GM21367 (cell line): Measurements from ENCODE around the gene PHTF1.
"Not testable (repeated sequence)": the region's sequence is repeated elsewhere in the genome, so short reads cannot be mapped to it uniquely, and the experiment has no call there.

Experiments
- ATAC-seq: cut with Tn5 transposase; IDR thresholded peaks from one replicate; pipeline ENCODE4 v1.9.1; 2021; ENCODE audit not compliant: unreplicated experiment

Gene PHTF1

DNA sequence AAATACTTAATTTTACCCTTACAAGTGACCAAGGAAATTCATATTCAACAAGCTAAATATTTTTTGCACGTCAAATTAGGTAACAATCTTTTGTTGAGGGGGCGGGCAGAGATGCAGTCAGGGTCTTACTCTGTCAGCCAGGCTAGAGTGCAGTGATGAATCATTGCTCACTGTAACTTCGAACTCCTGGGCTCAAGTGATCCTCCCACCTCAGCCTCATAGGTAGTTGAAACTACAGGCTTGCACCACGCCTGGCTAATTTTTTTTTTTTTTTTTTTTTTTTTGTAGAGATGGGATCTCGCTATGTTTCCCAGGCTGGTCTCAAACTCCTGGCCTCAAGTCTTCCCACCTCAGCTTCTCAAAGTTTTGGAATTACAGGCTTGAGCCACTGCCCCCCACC lies 26.5 kb downstream of the PHTF1 start:
- no peak for ATAC-seq

DNA sequence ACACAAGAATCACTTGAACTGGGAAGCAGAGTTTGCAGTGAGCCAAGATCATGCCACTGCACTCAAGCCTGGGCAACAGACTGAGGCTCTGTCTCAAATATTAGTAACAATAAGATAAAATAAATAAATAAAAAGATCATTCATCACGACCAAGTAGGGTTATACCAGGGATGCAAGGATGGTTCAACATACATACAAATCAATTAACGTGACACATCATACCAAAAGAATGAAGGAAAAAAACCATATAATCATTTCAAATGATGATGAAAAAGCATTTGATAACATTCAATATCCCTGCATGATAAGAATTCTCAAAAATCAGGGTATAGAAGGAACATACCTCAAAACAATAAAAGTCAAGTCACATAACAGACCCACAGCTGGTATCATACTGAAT lies 38.3 kb downstream of the PHTF1 start:
- no peak for ATAC-seq

DNA sequence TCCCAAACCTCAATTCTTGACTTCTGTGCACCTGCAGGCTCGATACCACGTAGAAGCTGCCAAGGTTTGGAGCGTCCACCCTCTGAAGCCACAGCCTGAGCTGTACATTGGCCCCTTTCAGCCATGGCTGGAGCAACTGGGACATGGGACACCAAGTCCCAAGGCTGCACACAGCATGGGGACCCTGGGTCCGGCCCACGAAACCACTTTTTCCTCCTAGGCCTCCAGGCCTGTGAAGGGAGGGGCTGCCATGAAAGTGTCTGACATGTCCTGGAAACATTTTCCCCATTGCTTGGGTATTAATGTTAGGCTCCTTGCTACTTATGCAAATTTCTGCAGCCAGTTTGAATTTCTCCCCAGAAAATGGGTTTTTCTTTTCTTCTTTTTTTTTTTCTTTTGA lies 40.7 kb downstream of the PHTF1 start:
- not testable (repeated sequence) for ATAC-seq

DNA sequence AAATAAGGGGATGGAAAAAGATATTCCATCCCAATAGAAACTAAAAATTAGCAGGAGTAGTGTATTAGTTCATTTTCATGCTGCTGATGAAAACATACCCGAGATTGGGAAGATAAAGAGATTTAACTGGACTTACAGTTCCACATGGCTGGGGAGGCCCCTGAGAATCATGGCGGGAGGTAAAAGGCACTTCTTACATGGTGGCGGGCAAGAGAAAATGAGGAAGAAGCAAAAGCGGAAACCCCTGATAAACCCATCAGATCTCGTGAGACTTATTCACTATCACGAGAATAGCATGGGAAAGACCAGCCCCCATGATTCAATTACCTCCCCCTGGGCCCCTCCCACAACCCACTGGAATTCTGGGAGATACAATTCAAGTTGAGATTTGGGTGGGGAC lies 41.8 kb downstream of the PHTF1 start:
- not testable (repeated sequence) for ATAC-seq

DNA sequence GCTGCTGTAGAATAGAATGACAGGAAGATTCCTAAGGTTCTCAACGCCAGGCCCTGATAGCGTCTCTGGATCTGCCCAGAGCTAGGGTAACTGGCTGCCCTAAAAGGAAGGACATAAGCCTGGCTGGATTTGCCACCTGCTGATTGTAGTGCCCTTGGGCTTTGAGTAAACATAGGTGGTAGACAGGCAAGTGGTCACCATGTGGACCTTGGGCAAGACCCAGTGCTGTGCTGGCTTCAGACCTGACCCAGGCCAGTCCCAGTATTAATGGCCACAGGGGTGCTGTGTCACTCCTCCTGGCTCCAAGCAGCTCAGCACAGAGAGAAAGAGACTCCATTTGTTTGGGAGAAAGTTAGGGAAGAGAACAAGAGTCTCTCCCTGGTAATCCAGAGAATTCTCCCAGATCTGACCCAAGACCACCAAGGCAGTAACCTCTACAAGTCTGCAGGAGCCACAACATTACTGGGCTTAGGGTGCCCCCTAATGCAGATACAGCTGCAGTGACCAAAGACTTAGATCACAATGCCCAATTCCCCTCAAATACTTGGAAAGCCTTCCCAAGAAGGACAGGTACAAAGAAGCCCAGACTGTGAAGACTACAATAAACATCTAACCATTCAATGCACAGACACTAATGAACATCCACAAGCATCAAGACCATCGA lies 44.5 kb downstream of the PHTF1 start:
- no peak for ATAC-seq

DNA sequence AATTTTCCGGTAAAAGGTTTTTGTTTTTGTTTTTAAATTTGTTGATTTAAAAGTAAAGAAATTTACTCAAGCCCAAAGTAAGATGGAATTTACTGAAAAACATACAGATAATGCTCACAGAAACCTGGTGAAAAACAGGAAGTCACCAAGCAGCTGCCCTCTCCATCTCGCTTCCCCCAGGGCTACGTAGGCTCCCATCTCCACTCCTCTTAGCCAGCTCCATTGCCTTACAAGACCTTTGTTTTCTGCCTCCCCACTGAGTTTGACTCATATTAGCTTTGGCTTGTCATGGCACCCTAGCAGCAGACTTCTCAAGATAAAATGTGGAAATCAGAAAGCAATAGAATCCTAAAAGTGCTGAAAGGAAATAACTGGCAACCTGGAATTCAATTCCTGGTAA lies 57.9 kb downstream of the PHTF1 start:
- no peak for ATAC-seq

DNA sequence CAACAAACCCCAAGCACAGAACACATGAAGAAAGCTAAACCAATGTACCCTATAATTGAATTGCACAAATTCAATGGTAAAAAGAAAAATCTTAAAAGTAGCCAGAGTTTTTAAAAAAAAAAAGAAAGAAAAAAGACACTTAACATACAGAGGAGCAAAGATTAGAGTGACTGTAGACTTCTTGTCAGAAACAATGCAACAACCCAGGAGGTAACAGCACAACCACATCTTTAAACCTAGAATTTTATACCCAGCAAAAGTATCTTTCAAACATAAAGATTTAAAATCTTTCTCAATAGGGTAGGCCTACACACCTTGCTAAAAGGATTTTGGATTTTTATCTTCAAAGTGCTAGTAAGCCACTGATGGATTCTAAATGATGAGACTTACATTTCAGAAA lies 64.4 kb downstream of the PHTF1 start:
- no peak for ATAC-seq

DNA sequence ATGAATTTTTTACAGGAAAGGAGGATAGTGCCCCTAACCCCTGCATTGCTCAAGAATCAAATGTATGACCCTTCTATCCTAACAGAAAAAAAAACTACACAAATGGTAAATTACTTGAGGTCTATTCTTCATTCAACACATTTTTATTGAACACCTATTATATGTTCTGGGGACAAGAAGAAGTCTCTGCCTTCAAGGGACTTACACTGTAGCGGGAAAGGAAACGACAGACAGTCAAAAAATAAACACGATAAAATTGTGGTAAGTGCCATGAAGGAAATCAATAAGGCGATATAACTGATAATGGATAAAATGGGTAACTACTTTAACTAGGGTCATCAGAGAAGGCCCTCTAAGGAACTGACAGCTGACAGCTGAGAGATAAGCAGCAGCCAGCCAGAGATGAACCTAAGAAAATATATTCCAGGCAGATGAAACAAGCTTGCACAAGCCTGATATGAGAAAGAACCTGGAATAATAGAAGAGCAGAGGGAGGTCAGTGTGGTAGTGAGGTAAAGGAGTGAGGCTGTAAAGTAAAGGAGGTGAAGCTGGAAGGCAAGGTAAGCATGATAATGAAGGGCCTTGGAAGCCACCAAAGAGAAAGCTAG lies 66.4 kb downstream of the PHTF1 start:
- ATAC-seq, result no peak

DNA sequence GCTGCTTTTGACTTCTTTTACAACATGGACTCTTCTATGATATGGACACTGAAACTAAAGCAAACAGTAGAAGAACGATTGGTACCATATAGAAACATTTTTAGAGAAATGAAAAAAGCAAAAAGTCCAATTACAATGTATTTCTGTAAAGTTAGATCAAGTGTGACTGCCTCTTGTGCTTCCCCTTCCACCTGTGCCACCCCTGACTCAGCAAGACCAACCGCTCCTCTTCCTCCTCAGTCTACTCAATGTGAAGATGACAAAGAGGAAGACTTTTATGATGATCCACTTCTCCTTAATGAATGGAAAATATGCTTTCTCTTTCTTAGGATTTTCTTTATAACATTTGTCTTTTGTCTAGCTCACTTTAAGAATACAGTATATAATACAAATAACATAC lies 66.9 kb downstream of the PHTF1 start:
- ATAC-seq, result no peak

DNA sequence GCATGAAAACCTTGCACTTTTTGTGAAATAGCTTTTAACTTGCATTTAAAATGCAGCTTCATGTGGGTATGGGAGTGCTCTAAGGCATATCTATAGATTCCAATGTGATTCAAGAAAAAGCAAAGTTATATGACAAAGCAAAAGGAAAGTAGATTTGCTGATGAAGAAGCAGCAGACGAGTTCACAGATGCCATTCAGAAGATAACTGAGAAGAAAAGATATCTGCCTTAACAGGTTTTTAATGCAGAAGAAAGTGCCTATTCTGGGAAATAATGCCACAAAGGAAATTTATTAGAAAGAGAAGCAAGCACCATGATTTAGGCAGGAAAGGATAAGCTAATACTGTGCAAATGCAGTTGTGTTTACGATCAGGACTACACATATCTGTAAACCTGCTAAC lies 68.1 kb downstream of the PHTF1 start:
- ATAC-seq, result no peak

DNA sequence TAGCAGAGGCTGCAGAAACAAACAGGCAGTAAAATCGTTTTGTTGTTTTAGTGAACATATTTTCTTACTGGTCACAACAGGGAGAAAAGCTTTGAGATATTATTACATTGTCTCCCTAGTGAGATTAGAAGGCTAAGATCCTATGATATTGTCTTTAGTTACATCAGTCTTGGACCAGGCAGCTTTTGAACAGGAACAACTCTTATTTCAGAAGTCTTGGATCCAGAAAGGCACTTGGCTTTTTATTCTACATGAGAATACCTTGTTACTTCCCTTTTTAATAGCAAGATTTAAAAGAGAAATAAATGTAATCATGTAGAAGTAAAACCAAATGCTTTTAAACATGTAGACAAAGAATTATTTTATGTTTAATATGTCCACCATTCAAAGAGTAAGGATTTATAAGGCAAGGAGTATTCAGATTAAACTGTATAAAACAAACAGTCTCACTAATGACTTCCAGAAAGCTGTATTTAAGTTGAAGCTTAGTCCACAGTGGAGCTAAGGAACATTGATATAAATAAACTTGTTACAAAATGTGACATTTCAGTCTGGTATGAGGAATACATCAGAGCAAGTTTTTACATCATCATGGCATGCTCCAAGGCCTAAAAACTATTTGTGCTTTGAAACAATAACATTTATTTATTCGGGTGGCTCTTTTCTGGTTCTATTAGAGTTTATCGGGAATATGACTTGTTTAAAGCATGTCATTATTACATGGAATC lies 72.2 kb downstream of the PHTF1 start:
- ATAC-seq, result no peak

DNA sequence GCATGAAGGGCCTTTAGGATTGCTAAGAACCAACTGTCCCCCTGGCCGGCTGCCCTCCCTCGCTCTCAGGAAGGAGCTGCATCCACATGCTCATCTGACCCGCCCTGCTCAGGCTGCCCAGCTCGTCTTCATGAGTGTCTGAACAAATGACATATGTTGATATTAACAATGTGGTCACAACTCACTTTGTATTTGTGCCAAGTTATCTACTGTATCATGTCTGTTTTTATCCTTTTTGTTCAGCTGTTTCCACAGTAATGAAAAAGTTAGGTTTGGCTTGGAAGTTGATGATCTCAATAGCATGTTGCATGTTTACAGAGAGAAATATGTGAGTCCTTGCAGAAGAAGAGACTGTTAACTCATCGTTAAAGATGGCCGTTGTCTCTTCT lies 75.1 kb downstream of the PHTF1 start:
- no peak for ATAC-seq

DNA sequence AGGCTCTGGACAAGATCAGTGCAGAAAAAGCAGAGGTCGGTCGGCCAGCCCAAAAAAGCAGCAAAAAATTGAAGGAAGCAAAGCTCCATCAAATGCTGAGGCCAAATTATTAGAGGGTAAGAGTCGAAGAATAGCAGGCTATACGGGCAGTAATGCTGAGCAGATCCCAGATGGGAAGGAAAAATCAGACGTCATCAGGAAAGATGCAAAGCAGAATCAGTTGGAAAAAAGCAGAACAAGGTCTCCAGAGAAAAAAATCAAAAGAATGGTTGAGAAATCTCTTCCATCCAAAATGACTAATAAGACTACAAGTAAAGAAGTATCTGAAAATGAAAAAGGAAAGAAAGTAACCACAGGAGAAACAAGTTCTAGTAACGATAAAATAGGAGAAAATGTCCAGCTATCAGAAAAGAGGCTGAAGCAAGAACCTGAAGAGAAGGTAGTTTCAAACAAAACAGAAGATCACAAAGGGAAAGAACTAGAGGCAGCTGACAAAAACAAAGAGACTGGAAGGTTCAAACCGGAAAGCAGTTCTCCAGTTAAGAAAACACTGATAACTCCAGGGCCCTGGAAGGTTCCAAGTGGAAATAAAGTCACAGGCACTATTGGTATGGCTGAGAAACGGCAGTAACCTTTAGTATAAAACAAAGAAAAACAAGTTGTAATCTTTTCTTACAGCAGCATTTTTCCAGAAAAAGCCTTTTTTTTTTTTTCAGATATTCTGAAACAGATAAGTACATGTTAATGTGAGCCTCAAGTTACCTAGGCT lies 75.7 kb downstream of the PHTF1 start:
- no peak for ATAC-seq

DNA sequence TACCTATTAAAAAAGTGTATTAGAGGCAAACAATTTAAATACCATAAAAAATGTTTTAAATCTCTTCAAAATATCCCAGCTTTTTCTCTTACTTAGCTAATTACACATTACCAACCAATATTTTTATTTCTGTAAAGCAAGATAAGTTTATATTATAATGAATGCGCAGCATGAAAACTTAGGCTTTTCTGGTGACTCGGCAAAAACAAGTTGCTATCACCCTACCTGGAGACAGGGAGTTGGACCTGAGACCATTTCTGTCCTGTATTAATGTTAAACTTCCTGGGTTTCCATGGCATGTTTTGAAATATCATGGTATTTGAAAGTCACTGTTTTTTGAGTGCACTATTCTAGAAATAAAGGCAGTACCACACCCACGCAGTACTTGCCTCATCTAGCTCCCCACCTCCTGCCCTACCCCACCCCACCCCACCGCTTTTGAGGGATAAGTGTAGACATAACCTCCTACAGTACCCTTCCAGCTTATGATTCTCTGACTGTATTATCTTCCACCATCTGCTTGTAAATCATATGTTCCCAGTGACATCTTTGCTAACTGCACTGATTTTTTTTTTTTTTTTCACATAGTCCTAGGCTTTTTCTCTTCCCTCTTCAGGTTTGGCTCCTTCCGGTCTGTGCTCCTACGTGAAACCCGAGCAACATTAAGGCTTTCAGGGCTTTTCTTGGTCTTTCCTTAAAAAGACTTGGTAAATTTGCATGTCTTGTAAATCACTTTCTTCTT lies 77.5 kb downstream of the PHTF1 start:
- ATAC-seq, result no peak

DNA sequence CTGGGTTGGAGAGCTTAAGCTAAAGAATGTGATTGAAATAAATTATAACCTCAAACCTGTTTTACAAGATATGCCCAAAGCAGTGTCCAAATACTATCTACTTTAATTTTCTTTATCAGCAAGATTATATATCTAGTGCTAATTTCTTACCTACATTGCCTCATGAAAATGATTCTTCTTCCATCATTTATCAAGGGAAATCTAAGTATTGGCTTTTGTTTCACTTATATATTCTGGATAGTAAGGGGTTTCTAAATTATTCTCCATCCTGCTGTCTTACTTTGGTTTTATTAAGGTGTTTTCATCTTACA lies 81.2 kb downstream of the PHTF1 start:
- ATAC-seq, result no peak

DNA sequence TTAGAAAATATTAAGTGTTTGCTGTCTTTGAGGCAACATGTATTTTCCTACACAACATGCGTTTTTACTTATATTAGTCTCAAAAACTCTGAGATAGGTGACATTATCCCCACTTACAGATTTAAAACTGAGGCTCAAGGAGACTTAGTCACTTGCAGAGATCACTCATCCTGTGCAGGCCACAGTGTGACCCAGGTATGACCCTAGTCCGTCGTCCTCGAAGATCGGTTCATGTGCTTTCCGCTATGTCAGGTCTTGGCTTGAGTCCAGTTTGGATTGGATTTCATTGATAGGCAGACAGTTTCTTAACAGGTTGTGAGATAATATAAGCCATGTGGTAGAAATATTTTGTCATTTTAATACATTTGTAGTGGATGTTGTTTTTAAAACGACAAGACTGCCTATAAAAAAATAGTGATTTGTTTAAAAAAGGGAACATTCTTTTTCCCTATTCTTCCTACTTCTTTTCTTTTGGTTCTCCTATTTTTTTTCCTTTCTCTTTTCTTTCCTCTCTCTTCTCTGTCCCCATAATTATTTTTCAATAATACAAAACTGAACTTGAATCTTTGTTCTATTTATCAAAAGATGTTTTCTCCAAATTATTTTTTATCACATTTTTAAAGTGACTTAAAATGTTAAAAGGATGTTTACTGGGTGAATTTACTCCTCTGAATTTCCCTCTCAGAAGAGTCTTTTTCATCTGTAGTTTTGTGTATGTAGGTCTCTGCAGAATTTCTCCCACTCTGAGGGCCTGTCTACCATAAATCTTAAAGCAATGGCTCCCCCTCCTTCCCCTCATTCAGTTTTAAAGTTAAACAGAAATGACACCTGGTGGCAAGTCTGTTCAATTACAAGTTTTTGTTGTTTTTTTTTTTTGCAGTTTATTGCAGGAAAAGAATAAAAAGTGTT lies 81.8 kb downstream of the PHTF1 start:
- ATAC-seq, result no peak

DNA sequence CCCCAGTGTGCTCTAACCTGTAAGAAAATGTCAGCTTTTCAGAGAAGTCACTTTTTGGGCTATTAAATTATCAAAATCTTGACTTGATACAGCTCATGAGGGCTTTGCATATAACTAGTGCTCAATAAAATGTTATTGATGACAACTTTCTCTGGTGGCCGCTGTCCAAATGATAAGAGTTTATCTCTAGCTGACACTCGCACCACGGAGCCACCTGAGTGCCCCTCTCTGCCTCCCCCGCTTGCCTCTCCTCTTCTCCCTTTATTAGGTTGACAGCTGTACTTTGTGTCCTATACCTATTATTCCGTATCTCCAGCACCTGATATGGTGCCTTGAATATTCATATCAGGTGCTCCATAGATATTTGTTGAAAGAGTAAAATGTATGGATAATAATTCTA lies 82.8 kb downstream of the PHTF1 start:
- ATAC-seq, result no peak

DNA sequence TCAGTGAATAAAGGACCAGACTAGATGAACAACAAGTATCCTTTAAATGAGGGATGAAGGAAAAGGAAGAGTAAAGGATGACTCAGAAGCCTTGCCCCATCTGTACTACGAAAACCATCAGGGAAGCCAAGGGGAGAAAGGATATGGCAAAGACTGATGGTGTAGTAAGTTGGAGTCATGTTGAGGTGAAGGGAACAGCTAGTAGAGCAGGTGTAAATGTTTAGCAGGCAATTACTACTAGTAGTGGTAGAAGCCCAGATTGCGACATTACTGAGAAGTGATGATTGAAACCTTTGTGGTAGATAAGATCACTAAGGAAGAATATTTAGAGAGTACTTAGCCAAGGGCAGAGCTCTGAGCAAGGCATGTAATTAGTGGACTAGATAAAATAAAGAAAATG lies 84.0 kb downstream of the PHTF1 start:
- ATAC-seq, result no peak

DNA sequence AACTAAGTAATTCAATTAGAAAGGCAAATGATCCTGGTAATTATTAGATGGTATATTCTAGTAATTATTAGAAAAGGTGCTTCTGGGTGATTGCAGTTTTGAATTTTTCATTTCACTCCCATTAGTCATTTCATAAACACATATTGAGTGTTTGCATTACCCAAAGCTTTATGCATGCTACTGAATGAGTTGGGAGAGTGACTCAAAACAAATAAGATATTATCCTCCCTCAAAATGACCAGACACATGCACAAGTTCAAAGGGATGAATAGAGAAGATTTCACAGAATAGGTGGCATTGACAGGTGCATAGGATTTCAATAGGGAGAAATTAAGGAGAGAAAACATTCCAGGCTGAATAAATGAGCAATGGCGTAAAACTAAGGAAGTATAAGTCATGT lies 84.7 kb downstream of the PHTF1 start:
- no peak for ATAC-seq

DNA sequence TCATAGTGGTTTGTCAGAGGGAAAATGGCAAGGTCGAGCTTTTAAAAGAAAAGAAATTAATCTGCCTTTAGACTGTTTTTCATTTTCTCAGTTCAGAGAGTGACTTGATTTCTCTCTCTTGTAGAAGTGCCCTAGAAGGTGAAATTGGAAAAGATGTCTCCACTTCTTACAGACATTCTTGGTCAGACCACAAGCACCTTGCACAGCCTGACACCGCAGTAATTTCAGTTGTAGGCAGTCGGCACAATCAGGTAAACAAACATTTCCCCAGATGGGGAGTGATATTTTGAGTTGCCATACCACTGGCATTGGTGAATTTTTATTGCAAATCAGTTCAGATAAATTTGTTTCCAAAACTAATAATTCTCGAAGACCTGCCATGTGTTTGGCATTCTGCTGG lies 86.8 kb downstream of the PHTF1 start:
- no peak for ATAC-seq
